ENCODE data around the gene FAAP100. TPM values are rescaled to one million over a fixed set of nuclear protein-coding genes. Genes with fewer than 3 reads are reported as not detected.

The FAAP100 gene
- total and polyA plus RNA-seq, 3 donors from 2014 or later, result 17.6 to 45.8 (median 42.6) TPM

DNA sequence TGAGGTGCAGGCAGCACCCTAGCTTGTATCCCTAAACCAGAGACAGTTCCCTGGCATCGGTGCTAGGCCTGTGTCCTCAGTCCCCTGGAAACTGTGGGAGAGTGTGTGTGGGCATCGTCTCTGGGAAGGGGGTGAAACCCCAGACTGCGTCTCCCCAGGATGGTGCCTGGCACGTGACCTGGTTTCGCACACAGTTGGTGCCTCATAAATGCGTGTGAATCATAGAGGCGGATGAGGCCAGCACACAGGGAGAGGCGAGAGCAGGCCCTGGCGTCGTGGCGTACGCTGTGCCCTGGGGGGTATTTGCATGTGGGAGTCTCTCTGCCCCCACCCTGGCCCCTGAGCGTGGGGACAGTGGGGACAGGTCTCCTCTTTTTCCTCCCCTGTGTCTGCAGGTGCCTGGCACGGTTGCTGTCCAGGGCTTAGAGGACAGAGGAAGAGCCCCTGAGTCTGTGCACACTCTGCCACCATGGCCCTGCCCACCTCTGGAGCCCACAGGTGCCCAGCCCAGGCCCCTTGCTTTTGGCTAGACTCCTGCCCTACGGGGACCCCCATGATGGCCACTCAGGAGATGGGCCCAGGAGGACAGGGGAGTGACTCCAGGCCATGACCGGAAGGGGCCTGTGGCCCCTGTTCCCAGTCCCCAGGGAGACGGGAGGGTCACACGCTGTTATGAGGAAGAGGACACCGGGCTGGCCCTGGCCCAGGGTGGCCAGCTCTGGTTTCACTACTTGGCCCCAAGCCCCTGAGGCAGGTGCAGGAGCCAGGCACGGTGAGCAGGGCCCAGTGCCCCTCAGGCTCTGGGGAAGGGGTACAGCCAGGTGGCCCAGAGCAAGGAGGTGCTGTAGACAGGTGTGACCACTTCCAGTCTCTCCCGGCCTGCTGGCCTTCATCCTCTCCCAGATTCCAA, 25.2 kb downstream of the FAAP100 start:
- intact Hi-C loops (cut with DNase I; ENCODE audit: low total_unique reads), result no loop called here
- DNase-seq, result no peak
- no peak overlapping the region for H3K27ac ChIP-seq
- H3K4me1 ChIP-seq, result no peaks in the 10 kb centered on the region
- H3K27me3 ChIP-seq, result no peaks in the 10 kb centered on the region
- H3K4me3 ChIP-seq, result no peak overlapping the region
- H3K36me3 ChIP-seq (ENCODE audit: low read depth, missing control alignments), result no peaks in the 10 kb centered on the region
- TF ChIP-seq POLR2A (IDR thresholded peaks at IDR 0.05), result no peak
- TF ChIP-seq, protein P1, sequence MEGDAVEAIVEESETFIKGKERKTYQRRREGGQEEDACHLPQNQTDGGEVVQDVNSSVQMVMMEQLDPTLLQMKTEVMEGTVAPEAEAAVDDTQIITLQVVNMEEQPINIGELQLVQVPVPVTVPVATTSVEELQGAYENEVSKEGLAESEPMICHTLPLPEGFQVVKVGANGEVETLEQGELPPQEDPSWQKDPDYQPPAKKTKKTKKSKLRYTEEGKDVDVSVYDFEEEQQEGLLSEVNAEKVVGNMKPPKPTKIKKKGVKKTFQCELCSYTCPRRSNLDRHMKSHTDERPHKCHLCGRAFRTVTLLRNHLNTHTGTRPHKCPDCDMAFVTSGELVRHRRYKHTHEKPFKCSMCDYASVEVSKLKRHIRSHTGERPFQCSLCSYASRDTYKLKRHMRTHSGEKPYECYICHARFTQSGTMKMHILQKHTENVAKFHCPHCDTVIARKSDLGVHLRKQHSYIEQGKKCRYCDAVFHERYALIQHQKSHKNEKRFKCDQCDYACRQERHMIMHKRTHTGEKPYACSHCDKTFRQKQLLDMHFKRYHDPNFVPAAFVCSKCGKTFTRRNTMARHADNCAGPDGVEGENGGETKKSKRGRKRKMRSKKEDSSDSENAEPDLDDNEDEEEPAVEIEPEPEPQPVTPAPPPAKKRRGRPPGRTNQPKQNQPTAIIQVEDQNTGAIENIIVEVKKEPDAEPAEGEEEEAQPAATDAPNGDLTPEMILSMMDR (IDR thresholded peaks at IDR 0.05), result no peak
- no peaks in the 10 kb centered on the region for H3K9me3 ChIP-seq
- WGBS, 2 donors, result 83 to 87% methylated on average over 16 to 21 of the region's 21 CpGs

DNA sequence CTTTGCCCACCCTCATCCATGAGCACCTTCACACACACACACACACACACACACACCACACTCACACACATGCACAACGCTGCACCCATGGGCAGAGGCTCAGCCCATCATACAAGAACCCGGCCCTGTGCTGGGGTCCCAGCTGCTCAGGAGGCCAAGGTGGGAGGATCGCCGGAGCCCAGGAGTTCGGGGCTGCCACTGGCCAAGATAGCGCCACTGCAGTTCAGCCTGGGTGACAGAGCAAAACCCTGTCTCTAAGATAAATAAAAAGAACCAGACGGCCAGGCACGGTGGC, 27.3 kb downstream of the FAAP100 start:
- H3K4me3 ChIP-seq, result no peak overlapping the region
- intact Hi-C loops (cut with DNase I; ENCODE audit: low total_unique reads), result no loop called here
- 88 to 91% methylated on average over 8 of the region's 8 CpGs for WGBS, 2 donors

DNA sequence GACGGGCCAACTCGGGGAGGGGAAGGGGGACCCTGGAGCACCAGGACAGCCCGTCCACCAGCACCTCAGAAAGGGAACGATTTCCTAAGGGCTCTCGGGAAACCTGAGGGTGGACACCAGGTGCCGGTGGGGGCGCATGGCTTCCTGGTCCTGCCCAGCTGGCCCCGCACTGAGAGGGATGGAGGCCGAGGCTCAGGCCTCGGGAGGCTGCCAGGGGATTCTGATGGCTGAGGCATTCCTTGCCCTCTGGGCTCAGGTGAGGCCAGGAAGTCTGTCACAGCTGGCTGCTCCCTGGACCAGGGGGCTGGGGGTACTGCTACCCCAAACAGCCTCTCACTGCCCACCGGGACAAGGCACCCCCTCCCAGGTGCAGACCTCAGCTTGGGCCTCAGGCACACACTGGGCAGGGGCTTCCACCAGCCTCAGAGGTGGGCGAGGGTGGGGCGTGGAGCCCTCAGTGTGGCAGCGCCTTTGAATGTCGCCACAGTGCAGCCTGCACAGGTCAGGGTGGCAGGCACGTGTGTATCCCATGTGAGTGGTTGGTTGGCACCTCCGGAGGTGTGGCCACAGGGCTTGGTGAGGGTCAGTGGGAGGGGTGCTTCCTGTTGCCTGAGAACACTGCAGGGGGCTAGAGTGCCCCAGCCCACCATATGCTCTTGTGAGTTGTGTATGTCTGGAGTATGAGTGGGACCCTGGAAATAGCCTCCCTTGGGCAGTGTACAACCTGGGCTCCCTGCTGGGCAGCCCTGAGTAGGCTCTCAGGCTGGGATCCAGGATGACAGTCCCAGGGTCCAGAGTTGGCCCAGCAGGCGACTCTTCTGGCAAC, 27.9 kb downstream of the FAAP100 start:
- intact Hi-C loops (cut with DNase I; ENCODE audit: low total_unique reads), result no loop called here
- DNase-seq, result no peak
- no peak overlapping the region for H3K4me3 ChIP-seq
- no peaks in the 10 kb centered on the region for H3K9me3 ChIP-seq
- TF ChIP-seq, protein P1 (IDR thresholded peaks at IDR 0.05), result no peak
- no peak for TF ChIP-seq POLR2A (IDR thresholded peaks at IDR 0.05)
- no peak overlapping the region for H3K27ac ChIP-seq
- peaks cover under 1% of the 10 kb centered on the region for H3K4me1 ChIP-seq
- no peaks in the 10 kb centered on the region for H3K27me3 ChIP-seq
- WGBS, 2 donors, result 85 to 92% methylated on average over 1 to 17 of the region's 18 CpGs
- H3K36me3 ChIP-seq (ENCODE audit: low read depth, missing control alignments), result no peaks in the 10 kb centered on the region

More for the DNA sequence above, 27.3 kb downstream of the FAAP100 start:
- TF ChIP-seq, protein P1 (IDR thresholded peaks at IDR 0.05), result no peak
- TF ChIP-seq POLR2A (IDR thresholded peaks at IDR 0.05), result no peak
- no peaks in the 10 kb centered on the region for H3K36me3 ChIP-seq (ENCODE audit: low read depth, missing control alignments)
- DNase-seq, result no peak
- no peak overlapping the region for H3K27ac ChIP-seq
- H3K27me3 ChIP-seq, result no peaks in the 10 kb centered on the region
- no peaks in the 10 kb centered on the region for H3K9me3 ChIP-seq
- no peaks in the 10 kb centered on the region for H3K4me1 ChIP-seq

DNA sequence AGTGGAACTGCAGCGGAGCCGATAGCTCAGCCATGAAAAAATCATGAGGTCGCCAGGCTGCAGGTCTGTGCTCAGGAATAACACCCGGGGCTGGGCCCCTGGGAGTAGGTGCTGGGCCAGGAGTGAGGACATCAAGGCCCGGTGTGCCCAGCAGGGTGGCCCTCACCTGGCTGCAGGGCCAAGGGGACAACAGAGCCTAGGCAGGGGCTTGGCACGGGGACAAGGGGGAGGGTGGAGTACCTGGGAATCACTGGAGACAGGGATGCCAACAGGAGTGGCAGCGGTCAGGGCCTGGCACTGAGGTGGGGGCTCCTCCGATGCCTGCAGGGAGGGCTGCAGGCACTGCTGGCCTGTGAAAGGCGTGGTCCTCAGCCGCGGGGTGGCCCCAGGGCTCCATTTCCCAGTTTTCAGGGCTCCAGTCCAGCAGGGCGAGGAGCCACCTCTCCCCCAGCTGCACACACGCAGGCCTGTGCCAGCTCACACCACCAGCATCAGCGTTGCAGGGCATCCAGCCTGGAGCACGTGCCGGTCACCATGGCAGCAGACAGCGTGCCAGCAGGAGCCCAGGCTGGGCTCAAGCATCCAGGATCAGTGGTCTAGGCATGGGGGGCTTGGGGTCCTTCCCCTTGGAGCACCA, 28.6 kb downstream of the FAAP100 start:
- peak; percentile 37 for DNase-seq
- intact Hi-C loops (cut with DNase I; ENCODE audit: low total_unique reads), result no loop called here

More for the DNA sequence above, 28.6 kb downstream of the FAAP100 start:
- Histone ChIP-seq H3K9me3 (no peaks in the 10 kb centered on the region), H3K27me3 (no peaks in the 10 kb centered on the region), H3K4me1 (peaks cover 7% of the 10 kb centered on the region), H3K27ac (no peak overlapping the region), H3K36me3 (ENCODE audit: low read depth, missing control alignments) (no peaks in the 10 kb centered on the region), H3K4me3 (no peak overlapping the region)
- TF ChIP-seq POLR2A (IDR thresholded peaks at IDR 0.05), result no peak
- TF ChIP-seq, protein P1 (IDR thresholded peaks at IDR 0.05), result no peak
- 42 to 80% methylated on average over 2 to 17 of the region's 17 CpGs for WGBS, 2 donors
